Measurements from ENCODE around the gene CASS4. TPM values are rescaled to one million over a fixed set of nuclear protein-coding genes. Genes with fewer than 3 reads are reported as not detected.

CASS4 gene, protein sequence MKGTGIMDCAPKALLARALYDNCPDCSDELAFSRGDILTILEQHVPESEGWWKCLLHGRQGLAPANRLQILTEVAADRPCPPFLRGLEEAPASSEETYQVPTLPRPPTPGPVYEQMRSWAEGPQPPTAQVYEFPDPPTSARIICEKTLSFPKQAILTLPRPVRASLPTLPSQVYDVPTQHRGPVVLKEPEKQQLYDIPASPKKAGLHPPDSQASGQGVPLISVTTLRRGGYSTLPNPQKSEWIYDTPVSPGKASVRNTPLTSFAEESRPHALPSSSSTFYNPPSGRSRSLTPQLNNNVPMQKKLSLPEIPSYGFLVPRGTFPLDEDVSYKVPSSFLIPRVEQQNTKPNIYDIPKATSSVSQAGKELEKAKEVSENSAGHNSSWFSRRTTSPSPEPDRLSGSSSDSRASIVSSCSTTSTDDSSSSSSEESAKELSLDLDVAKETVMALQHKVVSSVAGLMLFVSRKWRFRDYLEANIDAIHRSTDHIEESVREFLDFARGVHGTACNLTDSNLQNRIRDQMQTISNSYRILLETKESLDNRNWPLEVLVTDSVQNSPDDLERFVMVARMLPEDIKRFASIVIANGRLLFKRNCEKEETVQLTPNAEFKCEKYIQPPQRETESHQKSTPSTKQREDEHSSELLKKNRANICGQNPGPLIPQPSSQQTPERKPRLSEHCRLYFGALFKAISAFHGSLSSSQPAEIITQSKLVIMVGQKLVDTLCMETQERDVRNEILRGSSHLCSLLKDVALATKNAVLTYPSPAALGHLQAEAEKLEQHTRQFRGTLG
- polyA plus RNA-seq (0.56 TPM in 1 of 2 replicates, not detected in the other), polyA minus RNA-seq (0.23 TPM in 1 of 2 replicates, not detected in the other)

DNA sequence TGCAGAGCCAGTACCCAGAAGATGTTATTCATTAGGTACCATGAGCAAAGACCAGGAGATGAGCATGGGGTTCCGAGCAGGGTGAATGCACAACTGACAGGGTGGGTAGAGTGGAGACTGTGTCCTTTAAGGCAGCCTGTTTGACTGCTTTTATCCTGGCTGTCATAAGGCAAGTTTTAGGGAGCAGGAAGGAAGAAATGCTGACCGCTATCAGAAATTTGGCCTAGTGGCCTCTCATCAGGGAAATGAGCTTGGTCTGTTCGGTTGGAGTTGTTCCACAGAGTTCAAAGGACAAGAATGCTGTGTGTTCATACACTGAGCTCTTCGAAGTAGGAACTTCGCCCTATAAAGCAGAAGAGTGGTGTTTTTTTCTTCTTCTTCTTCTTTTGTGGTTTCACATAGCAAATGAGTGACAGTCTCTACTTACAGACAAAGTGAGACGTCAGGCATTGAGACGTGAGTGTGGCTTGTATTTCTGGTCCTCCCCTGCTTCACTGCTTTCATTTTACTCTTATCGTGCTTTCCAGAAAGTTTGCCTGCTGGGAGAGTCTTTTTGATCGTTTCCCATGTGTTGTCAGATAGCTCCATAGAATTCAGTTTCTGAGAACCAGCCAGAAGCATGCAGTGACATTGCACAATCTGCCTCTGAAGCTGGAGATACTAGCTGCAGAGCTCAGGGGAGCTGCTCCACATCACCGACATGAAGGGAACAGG lies at the start of gene CASS4:
CASS4 (plus strand) TSS at position 502 of the 714 bp plus-strand sequence; CDS start at position 701, 199 bp downstream.
- no peaks in the 10 kb centered on the region for H3F3A ChIP-seq (ENCODE audit: insufficient read depth, low read length, poor library complexity, severe bottlenecking)
- no peaks in the 10 kb centered on the region for H3K9me3 ChIP-seq (ENCODE audit: low read length)
- no peaks in the 10 kb centered on the region for H3K9me2 ChIP-seq (ENCODE audit: insufficient read depth, low read length)
- no peaks in the 10 kb centered on the region for H4K20me1 ChIP-seq (ENCODE audit: insufficient read depth)
- H2AFZ ChIP-seq (ENCODE audit: low read depth, low read length), result no peak within 1 kb of the TSS
- no peaks in the 10 kb centered on the region for H3K79me2 ChIP-seq (replicated peaks; ENCODE audit: insufficient read depth, low read length)
- H3K27ac ChIP-seq (ENCODE audit: low read length), result no peak within 1 kb of the TSS
- H3K4me2 ChIP-seq (ENCODE audit: low read length), result no peak within 1 kb of the TSS
- no peak within 1 kb of the TSS for H3K4me3 ChIP-seq (ENCODE audit: low read length)
- no peaks in the 10 kb centered on the region for H3K27me3 ChIP-seq (ENCODE audit: insufficient read depth, low read depth, low read length)
- H3K36me3 ChIP-seq (ENCODE audit: insufficient read depth, low read length), result no peaks in the 10 kb centered on the region
- H3K9ac ChIP-seq (ENCODE audit: low read length), result no peak within 1 kb of the TSS
- TF ChIP-seq TAF1 (IDR thresholded peaks at IDR 0.05; ENCODE audit: low read depth) (no peak), RAD21 (conservative IDR thresholded peaks at IDR 0.05) (no peak), MXI1 (conservative IDR thresholded peaks at IDR 0.05; ENCODE audit: poor library complexity, severe bottlenecking) (no peak), EP300 (conservative IDR thresholded peaks at IDR 0.05; ENCODE audit: poor library complexity, severe bottlenecking) (no peak), SMC3 (conservative IDR thresholded peaks at IDR 0.05; ENCODE audit: poor library complexity) (no peak), POLR2AphosphoS5 (IDR thresholded peaks at IDR 0.05) (no peak)
- TF ChIP-seq, protein P1, sequence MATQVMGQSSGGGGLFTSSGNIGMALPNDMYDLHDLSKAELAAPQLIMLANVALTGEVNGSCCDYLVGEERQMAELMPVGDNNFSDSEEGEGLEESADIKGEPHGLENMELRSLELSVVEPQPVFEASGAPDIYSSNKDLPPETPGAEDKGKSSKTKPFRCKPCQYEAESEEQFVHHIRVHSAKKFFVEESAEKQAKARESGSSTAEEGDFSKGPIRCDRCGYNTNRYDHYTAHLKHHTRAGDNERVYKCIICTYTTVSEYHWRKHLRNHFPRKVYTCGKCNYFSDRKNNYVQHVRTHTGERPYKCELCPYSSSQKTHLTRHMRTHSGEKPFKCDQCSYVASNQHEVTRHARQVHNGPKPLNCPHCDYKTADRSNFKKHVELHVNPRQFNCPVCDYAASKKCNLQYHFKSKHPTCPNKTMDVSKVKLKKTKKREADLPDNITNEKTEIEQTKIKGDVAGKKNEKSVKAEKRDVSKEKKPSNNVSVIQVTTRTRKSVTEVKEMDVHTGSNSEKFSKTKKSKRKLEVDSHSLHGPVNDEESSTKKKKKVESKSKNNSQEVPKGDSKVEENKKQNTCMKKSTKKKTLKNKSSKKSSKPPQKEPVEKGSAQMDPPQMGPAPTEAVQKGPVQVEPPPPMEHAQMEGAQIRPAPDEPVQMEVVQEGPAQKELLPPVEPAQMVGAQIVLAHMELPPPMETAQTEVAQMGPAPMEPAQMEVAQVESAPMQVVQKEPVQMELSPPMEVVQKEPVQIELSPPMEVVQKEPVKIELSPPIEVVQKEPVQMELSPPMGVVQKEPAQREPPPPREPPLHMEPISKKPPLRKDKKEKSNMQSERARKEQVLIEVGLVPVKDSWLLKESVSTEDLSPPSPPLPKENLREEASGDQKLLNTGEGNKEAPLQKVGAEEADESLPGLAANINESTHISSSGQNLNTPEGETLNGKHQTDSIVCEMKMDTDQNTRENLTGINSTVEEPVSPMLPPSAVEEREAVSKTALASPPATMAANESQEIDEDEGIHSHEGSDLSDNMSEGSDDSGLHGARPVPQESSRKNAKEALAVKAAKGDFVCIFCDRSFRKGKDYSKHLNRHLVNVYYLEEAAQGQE (IDR thresholded peaks at IDR 0.05; ENCODE audit: borderline replicate concordance), result no peak
- TF ChIP-seq, protein P2, sequence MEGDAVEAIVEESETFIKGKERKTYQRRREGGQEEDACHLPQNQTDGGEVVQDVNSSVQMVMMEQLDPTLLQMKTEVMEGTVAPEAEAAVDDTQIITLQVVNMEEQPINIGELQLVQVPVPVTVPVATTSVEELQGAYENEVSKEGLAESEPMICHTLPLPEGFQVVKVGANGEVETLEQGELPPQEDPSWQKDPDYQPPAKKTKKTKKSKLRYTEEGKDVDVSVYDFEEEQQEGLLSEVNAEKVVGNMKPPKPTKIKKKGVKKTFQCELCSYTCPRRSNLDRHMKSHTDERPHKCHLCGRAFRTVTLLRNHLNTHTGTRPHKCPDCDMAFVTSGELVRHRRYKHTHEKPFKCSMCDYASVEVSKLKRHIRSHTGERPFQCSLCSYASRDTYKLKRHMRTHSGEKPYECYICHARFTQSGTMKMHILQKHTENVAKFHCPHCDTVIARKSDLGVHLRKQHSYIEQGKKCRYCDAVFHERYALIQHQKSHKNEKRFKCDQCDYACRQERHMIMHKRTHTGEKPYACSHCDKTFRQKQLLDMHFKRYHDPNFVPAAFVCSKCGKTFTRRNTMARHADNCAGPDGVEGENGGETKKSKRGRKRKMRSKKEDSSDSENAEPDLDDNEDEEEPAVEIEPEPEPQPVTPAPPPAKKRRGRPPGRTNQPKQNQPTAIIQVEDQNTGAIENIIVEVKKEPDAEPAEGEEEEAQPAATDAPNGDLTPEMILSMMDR (IDR thresholded peaks at IDR 0.05; ENCODE audit: poor library complexity, severe bottlenecking), result no peak

DNA sequence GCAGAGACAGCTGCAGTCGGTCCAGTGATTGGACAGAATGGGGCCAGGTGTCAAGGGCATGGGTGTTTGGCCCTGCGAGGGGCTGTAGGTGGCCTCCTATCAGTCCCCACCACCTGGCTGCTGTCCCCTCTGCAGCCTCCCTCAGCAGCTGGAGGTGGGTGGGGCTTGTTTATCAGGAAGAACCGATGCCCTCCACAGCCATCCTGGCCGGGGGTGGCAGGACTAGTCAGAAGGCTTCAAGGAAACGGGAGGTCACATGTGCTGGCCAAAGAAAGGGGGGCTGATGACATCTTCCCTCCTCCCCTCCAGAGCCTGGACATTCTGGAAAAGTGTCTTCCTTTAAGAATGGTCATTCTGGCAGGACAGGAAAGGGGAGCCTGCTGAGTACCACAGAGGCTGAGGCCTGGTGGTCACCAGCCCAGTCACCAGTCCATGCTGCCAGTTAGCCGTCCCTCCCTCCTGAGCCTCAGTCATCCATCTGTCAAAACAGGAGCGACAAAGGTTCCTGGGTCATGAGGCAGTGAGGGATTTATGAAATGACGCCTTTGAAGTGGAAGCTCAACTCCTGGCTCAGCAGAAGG lies 49.1 kb upstream of the CASS4 start:
- no peaks in the 10 kb centered on the region for H3K9me2 ChIP-seq (ENCODE audit: insufficient read depth, low read length)
- no peak overlapping the region for H3K4me3 ChIP-seq (ENCODE audit: low read length)
- no peak overlapping the region for H3K4me2 ChIP-seq (ENCODE audit: low read length)
- H3K36me3 ChIP-seq (ENCODE audit: insufficient read depth, low read length), result no peaks in the 10 kb centered on the region
- TF ChIP-seq TAF1 (IDR thresholded peaks at IDR 0.05; ENCODE audit: low read depth) (no peak), SMC3 (conservative IDR thresholded peaks at IDR 0.05; ENCODE audit: poor library complexity) (no peak), RAD21 (conservative IDR thresholded peaks at IDR 0.05) (no peak), MXI1 (conservative IDR thresholded peaks at IDR 0.05; ENCODE audit: poor library complexity, severe bottlenecking) (no peak), EZH2 (IDR thresholded peaks at IDR 0.05; ENCODE audit: borderline replicate concordance, insufficient read depth, low read length, poor library complexity, severe bottlenecking) (no peak), POLR2AphosphoS5 (IDR thresholded peaks at IDR 0.05) (no peak)
- TF ChIP-seq, protein P1 (IDR thresholded peaks at IDR 0.05; ENCODE audit: borderline replicate concordance), result no peak
- TF ChIP-seq, protein P2 (IDR thresholded peaks at IDR 0.05; ENCODE audit: poor library complexity, severe bottlenecking), result no peak
- no peak overlapping the region for H2AFZ ChIP-seq (ENCODE audit: low read depth, low read length)
- no peaks in the 10 kb centered on the region for H3F3A ChIP-seq (ENCODE audit: insufficient read depth, low read length, poor library complexity, severe bottlenecking)
- no peaks in the 10 kb centered on the region for H3K27me3 ChIP-seq (ENCODE audit: insufficient read depth, low read depth, low read length)
- H3K9ac ChIP-seq (ENCODE audit: low read length), result no peak overlapping the region
- no peak overlapping the region for H3K27ac ChIP-seq (ENCODE audit: low read length)
- no peaks in the 10 kb centered on the region for H3K9me3 ChIP-seq (ENCODE audit: low read length)
- H3K79me2 ChIP-seq (replicated peaks; ENCODE audit: insufficient read depth, low read length), result no peaks in the 10 kb centered on the region
- H4K20me1 ChIP-seq (ENCODE audit: insufficient read depth), result no peaks in the 10 kb centered on the region

All from neural cell (in vitro differentiated cells).